ENCODE data around the gene LY6G5C. TPM values are rescaled to one million over a fixed set of nuclear protein-coding genes. Genes with fewer than 3 reads are reported as not detected.

LY6G5C gene
- total RNA-seq, 1 donor, result 0.43 TPM

DNA sequence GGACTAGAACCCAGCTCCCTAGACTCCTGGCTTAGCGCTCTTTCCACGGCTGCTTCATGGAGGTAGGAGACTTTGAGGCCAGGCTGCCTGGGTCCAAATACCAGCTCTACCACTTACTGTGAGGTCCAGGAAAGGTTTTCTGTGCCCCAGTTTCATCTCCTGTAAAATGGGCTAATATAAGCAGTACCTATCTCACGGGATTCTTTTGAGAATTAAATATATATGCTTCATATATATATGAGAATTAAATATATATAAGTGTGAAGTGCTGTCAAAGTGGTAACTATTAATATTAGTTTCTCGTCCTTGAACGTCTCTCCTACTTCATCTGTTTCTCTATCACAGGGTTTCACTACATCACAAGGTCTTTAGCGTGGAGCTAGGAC lies 10.2 kb upstream of the LY6G5C start:
- no peak for DNase-seq (ENCODE audit: low read depth)
- TF ChIP-seq, protein P1, sequence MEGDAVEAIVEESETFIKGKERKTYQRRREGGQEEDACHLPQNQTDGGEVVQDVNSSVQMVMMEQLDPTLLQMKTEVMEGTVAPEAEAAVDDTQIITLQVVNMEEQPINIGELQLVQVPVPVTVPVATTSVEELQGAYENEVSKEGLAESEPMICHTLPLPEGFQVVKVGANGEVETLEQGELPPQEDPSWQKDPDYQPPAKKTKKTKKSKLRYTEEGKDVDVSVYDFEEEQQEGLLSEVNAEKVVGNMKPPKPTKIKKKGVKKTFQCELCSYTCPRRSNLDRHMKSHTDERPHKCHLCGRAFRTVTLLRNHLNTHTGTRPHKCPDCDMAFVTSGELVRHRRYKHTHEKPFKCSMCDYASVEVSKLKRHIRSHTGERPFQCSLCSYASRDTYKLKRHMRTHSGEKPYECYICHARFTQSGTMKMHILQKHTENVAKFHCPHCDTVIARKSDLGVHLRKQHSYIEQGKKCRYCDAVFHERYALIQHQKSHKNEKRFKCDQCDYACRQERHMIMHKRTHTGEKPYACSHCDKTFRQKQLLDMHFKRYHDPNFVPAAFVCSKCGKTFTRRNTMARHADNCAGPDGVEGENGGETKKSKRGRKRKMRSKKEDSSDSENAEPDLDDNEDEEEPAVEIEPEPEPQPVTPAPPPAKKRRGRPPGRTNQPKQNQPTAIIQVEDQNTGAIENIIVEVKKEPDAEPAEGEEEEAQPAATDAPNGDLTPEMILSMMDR (IDR thresholded peaks at IDR 0.05; ENCODE audit: insufficient read depth, low read depth, low read length), result no peak
- no peak overlapping the region for H3K4me3 ChIP-seq (ENCODE audit: low read depth, low read length)

DNA sequence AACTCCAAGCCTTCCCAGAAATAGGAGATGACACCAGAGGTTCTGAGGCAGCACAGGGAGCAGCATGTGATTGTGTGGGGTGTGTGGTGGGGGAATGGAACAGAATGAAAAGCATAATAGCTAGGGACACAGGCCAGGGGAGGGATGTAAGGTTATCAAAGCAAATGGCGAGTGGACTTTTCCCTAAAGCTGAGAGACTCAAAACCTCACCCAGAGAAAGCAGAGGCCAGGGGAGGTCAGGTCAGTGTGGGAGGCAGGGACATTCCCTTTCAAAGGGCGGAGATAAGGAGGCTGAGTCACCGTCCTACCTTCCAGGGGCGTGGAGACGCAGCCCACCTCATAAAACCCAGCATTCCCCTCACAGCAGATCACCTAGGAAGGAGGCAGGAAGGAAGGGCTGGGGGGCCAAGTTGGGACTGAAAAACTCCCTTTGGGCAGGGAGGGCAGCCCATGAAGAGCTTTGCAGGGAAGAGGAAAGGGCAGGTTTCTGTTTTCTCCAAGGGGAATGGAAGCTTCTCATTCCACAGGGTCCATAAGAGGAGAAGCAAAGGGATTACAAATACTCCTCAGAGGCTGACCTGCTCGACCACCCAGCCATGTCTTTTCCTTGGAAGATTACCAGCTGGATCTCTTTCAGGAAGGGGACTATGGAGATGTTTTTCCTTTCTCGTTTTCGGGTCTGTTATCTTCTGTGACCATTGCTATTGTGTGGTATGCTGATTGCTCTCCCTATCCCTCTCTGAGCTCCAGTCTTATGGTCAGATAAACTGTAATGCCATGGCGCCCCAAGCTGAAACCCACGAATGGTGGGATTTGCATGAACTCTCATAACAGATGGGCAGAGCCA lies 9.6 kb upstream of the LY6G5C start:
- no peak overlapping the region for H3K4me3 ChIP-seq (ENCODE audit: low read depth, low read length)
- peak; percentile 19 for DNase-seq (ENCODE audit: low read depth)
- TF ChIP-seq, protein P1 (IDR thresholded peaks at IDR 0.05; ENCODE audit: insufficient read depth, low read depth, low read length), result no peak

DNA sequence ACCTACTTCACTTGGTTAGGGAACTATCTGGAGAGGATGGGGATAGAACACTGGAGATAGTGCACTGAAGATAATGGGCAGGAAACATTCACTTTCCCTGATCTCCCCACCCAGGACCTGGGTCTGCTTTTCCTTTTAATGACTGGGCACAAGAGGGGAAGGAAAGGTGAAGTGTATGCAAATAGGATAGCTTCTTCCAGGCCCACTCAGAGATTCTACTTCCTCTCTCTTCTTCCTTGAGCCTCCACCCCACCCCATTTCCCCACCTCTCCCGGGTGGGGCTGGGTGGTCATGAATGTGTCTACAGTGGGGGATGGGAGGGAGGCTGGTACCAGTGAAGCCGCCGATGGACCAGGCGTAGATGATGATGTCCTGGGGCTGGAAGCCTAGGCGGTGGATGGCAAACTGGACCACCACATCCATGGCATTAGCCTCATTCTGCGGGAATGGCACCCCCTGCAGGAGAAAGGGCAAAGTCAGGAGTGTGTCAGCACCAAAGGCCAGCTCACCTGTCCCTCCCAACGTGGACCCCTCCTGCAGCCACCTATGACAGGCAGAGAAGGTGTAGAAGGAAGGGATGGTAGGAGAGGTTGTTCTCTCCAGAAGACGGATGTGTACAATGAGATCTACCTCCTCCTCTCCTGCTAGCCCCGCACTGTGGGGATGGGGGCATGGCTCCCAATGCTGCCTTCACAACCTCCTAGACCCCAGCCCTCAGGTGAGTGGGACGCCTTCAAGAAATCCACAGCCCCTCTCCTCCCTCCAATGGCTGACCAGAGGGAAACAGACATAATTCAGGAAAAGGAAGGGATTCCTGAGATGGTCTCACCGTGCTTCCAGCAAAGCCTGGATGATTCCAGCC lies 8.6 kb upstream of the LY6G5C start:
- no peak for DNase-seq (ENCODE audit: low read depth)
- TF ChIP-seq, protein P1 (IDR thresholded peaks at IDR 0.05; ENCODE audit: insufficient read depth, low read depth, low read length), result peak; percentile 37
- no peak overlapping the region for H3K4me3 ChIP-seq (ENCODE audit: low read depth, low read length)

DNA sequence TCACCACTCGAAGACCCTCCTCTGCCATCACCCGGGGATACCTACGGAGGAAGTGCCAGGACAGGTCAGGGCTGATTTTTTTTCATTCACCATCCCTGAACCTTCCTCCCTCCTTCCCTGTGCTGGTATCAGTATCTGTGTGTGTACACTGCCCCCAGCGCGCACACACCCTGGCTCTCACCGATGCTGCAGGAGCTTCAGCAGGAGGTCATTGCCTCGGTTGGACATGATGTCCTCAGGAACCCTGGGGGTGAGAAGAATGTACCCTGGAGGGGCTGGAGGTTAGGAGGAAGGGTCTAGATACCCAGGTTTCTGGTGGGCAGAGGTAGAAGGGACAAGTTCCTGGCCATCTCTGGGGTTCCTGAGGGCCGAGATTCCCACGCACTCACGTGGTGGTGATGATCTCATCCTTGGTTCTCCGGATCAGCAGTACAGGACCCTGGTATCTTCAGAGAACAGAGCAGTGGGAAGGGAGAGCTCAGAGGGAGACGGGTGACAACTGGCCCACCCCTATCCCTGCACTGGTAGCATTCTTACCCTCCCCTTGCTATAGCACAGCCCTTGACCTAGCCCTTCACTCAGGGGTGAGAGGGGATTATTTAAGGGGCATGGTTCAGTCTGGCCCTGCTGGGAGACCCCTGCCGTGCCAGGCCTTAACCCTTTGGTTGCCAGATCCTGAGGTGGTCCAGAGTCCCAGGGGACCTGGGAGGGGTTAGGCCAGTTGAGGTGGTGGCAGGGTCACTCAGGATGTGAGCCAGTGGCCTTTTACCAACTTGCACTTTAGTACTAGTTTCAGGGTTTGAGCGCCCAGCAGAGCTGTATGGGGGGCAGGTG lies 7.2 kb upstream of the LY6G5C start:
- TF ChIP-seq, protein P1 (IDR thresholded peaks at IDR 0.05; ENCODE audit: insufficient read depth, low read depth, low read length), result no peak
- DNase-seq (ENCODE audit: low read depth), result no peak
- H3K4me3 ChIP-seq (ENCODE audit: low read depth, low read length), result no peak overlapping the region

DNA sequence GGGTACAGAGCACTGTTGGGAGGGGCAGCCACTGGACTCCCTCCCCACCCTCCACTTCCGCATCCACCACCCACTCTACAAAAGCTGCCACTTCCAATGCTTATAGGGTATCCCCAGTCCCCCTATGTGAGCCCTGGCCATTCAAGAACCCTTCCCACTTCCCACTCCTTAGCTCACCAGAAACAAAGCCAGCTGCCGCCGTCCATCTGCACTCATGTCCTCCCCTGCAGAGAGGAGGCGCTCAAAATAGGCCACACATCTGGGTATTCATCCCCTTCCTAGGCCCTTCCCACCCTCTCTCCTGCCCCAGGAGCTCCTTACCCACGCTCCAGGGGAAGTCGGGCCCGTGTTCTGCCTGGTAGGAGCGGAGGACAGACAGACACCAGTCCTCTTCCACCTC lies 6.5 kb upstream of the LY6G5C start:
- TF ChIP-seq, protein P1 (IDR thresholded peaks at IDR 0.05; ENCODE audit: insufficient read depth, low read depth, low read length), result no peak
- no peak for DNase-seq (ENCODE audit: low read depth)
- no peak overlapping the region for H3K4me3 ChIP-seq (ENCODE audit: low read depth, low read length)

DNA sequence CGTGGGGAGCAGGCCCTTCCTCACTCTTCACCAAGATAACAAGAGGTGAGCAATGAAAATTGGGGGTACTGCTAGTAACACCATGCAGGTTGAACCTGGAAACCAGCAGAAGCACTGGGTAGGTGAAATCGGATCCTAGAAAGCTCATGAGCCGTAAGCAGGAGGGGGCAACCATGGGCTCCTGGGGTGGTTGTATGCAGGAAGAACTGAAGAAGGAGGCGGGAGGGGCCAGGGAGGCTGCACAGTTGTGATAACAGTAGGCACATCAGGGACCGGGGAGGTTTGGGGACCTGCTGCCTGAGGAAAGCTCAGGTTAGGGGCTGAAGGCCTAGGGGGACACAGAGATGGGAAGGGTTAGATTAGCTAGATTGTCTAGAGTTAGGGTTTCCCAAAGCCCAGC lies 5.6 kb upstream of the LY6G5C start:
- no peak for DNase-seq (ENCODE audit: low read depth)
- H3K4me3 ChIP-seq (ENCODE audit: low read depth, low read length), result no peak overlapping the region
- TF ChIP-seq, protein P1 (IDR thresholded peaks at IDR 0.05; ENCODE audit: insufficient read depth, low read depth, low read length), result no peak
